GM23338 (cell line): ENCODE data around the gene MED17. TPM values are rescaled to one million over a fixed set of nuclear protein-coding genes. Genes with fewer than 3 reads are reported as not detected.

Source experiments
- ATAC-seq: fragments of 200-7000 bp; cut with Tn5 transposase; 3 replicates; pipeline ENCODE4 v1.9.1; 2020
- DNase-seq: peaks from one replicate; pipeline ENCODE4 v3.0.0-alpha.2; 2015; ENCODE audit warnings: low spot score
- H2AFZ ChIP-seq: fragments of 200-600 bp; sonication (generic); 2 replicates; pipeline ENCODE4 v1.8.0; 2016; ENCODE audit warnings: antibody characterized with exemption, mild to moderate bottlenecking, moderate library complexity
- H3F3A ChIP-seq: fragments of 200-600 bp; sonication (generic); replicated peaks from 2 replicates; pipeline ENCODE4 v1.8.0; 2017; ENCODE audit warnings: antibody characterized with exemption, mixed run types, low read depth
- H3K27ac ChIP-seq: fragments of 200-600 bp; sonication (generic); 2 replicates; pipeline ENCODE4 v1.6.1; 2016; ENCODE audit warnings: low read depth
- H3K27me3 ChIP-seq: fragments of 200-600 bp; sonication (generic); 2 replicates; pipeline ENCODE4 v1.8.0; 2016; ENCODE audit warnings: mild to moderate bottlenecking, mixed run types, moderate library complexity; ENCODE audit not compliant: insufficient read depth
- H3K36me3 ChIP-seq: fragments of 200-600 bp; sonication (generic); 2 replicates; pipeline ENCODE4 v1.8.0; 2016; ENCODE audit warnings: mild to moderate bottlenecking; ENCODE audit not compliant: insufficient read depth
- H3K4me1 ChIP-seq: fragments of 200-600 bp; sonication (generic); 2 replicates; pipeline ENCODE4 v1.8.0; 2016; ENCODE audit warnings: mild to moderate bottlenecking, moderate library complexity; ENCODE audit not compliant: insufficient read depth
- H3K4me2 ChIP-seq: fragments of 200-600 bp; sonication (generic); 2 replicates; pipeline ENCODE4 v1.7.1; 2017; ENCODE audit warnings: mixed run types
- H3K4me3 ChIP-seq: fragments of 200-600 bp; sonication (generic); 2 replicates; pipeline ENCODE4 v1.6.1; 2016; ENCODE audit warnings: mixed run types
- H3K79me2 ChIP-seq: fragments of 200-600 bp; sonication (generic); replicated peaks from 2 replicates; pipeline ENCODE4 v1.8.0; 2017; ENCODE audit warnings: mild to moderate bottlenecking; ENCODE audit not compliant: insufficient read depth
- H3K9me2 ChIP-seq: fragments of 200-600 bp; sonication (generic); 2 replicates; pipeline ENCODE4 v1.8.0; 2017; ENCODE audit not compliant: insufficient read depth
- H4K20me1 ChIP-seq: fragments of 200-600 bp; sonication (generic); replicated peaks from 2 replicates; pipeline ENCODE4 v1.8.0; 2017; ENCODE audit warnings: mild to moderate bottlenecking; ENCODE audit not compliant: insufficient read depth
- H3K27ac Mint-ChIP-seq: 2 replicates; pipeline ENCODE4 v1.8.0; 2020; ENCODE audit warnings: inconsistent platforms, mild to moderate bottlenecking, moderate library complexity, mixed read lengths
- H3K27me3 Mint-ChIP-seq: 3 replicates; pipeline ENCODE4 v1.8.0; 2022; ENCODE audit warnings: low read depth, mild to moderate bottlenecking, moderate library complexity, mixed read lengths, inconsistent platforms; ENCODE audit not compliant: insufficient read depth, poor library complexity
- H3K36me3 Mint-ChIP-seq: 3 replicates; pipeline ENCODE4 v1.8.0; 2021; ENCODE audit warnings: low read depth, mild to moderate bottlenecking, inconsistent platforms, moderate library complexity, mixed read lengths
- H3K4me1 Mint-ChIP-seq: 3 replicates; pipeline ENCODE4 v1.8.0; 2020; ENCODE audit warnings: mild to moderate bottlenecking, inconsistent platforms, mixed read lengths
- H3K4me3 Mint-ChIP-seq: 3 replicates; pipeline ENCODE4 v1.8.0; 2021; ENCODE audit warnings: moderate library complexity, mild to moderate bottlenecking, inconsistent platforms, mixed read lengths
- H3K9me3 Mint-ChIP-seq: 3 replicates; pipeline ENCODE4 v1.8.0; 2020; ENCODE audit warnings: moderate library complexity, mild to moderate bottlenecking, inconsistent platforms, mixed read lengths
- CTCF ChIP-seq, 2 experiments: fragments of 200-600 bp in 1 of 2; sonication (generic) in 1 of 2; conservative IDR thresholded peaks; 2 replicates each; pipeline versions ENCODE4 v1.5.1 to v1.6.1; 2016 to 2017; ENCODE audit warnings: antibody characterized with exemption in 2 of 2, low read depth in 2 of 2, mild to moderate bottlenecking in 2 of 2, moderate library complexity in 1 of 2
- EZH2phosphoT487 ChIP-seq: fragments of 200-600 bp; sonication (generic); IDR thresholded peaks from one replicate; pipeline ENCODE4 v1.8.1; 2018; ENCODE audit warnings: antibody characterized with exemption; ENCODE audit not compliant: unreplicated experiment
- POLR2AphosphoS5 ChIP-seq: IDR thresholded peaks from 2 replicates; pipeline ENCODE4 v1.6.1; 2016; ENCODE audit warnings: antibody characterized with exemption, low read depth
- ZNF114 ChIP-seq: fragments of 250-450 bp; sonication (Bioruptor Pico); IDR thresholded peaks from 2 replicates; pipeline ENCODE4 v1.5.0; 2020; ENCODE audit warnings: mild to moderate bottlenecking, moderate library complexity
- polyA plus RNA-seq: library from polyadenylated mRNA; unstranded; fragments of >200 nt; fragmentation: Nextera tagmentation; extraction: Ambion mirVana; gene quantifications from 2 replicates; pipeline ENCODE4 v1.2.1, GENCODE V29; 2016
- total RNA-seq: library from RNA; depleted of rRNA; stranded (reverse); fragments of >200 nt; shearing (Covaris generic); gene quantifications from 2 replicates; pipeline ENCODE4 v1.2.3, GENCODE V29; 2014
- TF ChIP-seq, protein P1 (sequence below): fragments of 250-450 bp; sonication (Bioruptor Pico); IDR thresholded peaks from 2 replicates; pipeline ENCODE4 v1.5.0; 2020; ENCODE audit warnings: mild to moderate bottlenecking, moderate library complexity
- TF ChIP-seq, protein P2 (sequence below): IDR thresholded peaks from 2 replicates; pipeline ENCODE4 v1.6.1; 2016; ENCODE audit warnings: antibody characterized with exemption

The MED17 gene
- total and polyA plus RNA-seq, 2 experiments from 2014 or later = 19.1 to 31.2 TPM

DNA sequence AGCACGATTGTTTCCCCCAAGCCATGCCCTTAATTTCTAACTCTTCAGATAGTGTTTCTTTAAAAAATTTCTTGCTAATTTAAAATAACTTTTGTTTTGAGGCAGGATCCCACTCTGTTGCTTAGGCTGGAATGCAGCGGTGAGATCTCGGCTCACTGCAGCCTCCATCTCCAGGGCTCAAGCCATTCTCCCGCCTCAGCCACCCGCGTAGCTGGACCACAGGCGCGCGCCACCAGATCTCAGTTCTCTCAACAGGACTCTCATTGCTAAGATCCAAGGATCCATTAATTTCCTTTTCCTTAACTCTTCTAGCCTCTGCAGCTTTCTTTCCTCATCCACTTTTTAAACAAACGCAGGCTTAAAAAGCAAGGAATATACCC, 327 bp upstream of the MED17 start (continued):
- TF ChIP-seq, protein P1, sequence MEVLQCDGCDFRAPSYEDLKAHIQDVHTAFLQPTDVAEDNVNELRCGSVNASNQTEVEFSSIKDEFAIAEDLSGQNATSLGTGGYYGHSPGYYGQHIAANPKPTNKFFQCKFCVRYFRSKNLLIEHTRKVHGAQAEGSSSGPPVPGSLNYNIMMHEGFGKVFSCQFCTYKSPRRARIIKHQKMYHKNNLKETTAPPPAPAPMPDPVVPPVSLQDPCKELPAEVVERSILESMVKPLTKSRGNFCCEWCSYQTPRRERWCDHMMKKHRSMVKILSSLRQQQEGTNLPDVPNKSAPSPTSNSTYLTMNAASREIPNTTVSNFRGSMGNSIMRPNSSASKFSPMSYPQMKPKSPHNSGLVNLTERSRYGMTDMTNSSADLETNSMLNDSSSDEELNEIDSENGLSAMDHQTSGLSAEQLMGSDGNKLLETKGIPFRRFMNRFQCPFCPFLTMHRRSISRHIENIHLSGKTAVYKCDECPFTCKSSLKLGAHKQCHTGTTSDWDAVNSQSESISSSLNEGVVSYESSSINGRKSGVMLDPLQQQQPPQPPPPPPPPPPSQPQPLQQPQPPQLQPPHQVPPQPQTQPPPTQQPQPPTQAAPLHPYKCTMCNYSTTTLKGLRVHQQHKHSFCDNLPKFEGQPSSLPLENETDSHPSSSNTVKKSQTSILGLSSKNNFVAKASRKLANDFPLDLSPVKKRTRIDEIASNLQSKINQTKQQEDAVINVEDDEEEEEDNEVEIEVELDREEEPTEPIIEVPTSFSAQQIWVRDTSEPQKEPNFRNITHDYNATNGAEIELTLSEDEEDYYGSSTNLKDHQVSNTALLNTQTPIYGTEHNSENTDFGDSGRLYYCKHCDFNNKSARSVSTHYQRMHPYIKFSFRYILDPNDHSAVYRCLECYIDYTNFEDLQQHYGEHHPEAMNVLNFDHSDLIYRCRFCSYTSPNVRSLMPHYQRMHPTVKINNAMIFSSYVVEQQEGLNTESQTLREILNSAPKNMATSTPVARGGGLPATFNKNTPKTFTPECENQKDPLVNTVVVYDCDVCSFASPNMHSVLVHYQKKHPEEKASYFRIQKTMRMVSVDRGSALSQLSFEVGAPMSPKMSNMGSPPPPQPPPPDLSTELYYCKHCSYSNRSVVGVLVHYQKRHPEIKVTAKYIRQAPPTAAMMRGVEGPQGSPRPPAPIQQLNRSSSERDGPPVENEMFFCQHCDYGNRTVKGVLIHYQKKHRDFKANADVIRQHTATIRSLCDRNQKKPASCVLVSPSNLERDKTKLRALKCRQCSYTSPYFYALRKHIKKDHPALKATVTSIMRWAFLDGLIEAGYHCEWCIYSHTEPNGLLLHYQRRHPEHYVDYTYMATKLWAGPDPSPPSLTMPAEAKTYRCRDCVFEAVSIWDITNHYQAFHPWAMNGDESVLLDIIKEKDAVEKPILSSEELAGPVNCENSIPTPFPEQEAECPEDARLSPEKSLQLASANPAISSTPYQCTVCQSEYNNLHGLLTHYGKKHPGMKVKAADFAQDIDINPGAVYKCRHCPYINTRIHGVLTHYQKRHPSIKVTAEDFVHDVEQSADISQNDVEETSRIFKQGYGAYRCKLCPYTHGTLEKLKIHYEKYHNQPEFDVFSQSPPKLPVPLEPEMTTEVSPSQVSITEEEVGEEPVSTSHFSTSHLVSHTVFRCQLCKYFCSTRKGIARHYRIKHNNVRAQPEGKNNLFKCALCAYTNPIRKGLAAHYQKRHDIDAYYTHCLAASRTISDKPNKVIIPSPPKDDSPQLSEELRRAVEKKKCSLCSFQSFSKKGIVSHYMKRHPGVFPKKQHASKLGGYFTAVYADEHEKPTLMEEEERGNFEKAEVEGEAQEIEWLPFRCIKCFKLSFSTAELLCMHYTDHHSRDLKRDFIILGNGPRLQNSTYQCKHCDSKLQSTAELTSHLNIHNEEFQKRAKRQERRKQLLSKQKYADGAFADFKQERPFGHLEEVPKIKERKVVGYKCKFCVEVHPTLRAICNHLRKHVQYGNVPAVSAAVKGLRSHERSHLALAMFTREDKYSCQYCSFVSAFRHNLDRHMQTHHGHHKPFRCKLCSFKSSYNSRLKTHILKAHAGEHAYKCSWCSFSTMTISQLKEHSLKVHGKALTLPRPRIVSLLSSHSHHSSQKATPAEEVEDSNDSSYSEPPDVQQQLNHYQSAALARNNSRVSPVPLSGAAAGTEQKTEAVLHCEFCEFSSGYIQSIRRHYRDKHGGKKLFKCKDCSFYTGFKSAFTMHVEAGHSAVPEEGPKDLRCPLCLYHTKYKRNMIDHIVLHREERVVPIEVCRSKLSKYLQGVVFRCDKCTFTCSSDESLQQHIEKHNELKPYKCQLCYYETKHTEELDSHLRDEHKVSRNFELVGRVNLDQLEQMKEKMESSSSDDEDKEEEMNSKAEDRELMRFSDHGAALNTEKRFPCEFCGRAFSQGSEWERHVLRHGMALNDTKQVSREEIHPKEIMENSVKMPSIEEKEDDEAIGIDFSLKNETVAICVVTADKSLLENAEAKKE (CRISPR knock-in tag) = no peak

DNA sequence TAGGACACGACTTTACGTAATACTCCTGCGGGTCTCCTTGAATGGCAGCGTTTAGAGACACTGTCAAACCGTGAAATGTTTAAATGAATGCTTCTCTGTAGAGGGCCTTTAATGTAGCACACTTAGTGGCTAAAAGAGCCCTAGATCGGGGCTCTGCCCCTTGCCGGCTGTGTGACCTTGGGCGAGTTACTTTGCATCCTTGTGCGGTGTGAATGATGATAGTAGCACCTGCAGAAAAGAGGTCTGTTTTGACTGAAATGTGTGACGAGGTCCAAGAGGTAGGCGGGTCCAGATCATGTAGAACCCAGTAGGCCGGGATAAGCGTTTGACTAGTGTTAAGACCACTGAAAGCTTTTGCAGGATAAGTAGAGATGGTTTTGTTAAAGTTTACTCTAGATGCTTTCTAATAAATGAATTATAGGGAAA, 866 bp downstream of the MED17 start:
- peaks cover 4% of the 10 kb centered on the region for H3K27me3 Mint-ChIP-seq
- H2AFZ ChIP-seq = peak overlapping the region; percentile 35; the same call in 1 of the 2 replicates
- H3F3A ChIP-seq = no peaks in the 10 kb centered on the region
- no peaks in the 10 kb centered on the region for H3K27me3 ChIP-seq
- peak overlapping the region; percentile 93 for H3K27ac Mint-ChIP-seq
- H3K4me1 ChIP-seq = peaks cover 16% of the 10 kb centered on the region
- H3K4me1 Mint-ChIP-seq = peaks cover 20% of the 10 kb centered on the region
- peak overlapping the region; percentile 96 for H3K27ac ChIP-seq
- H4K20me1 ChIP-seq = peaks cover 45% of the 10 kb centered on the region
- peak overlapping the region; percentile 97 for H3K4me2 ChIP-seq
- H3K4me3 ChIP-seq = peak overlapping the region; percentile 93
- DNase-seq = peak; percentile 48
- H3K9me2 ChIP-seq = no peaks in the 10 kb centered on the region
- 0 out of 3 replicates have a peak, but pooled peaks cover 1% of the 10 kb centered on the region for H3K9me3 Mint-ChIP-seq
- H3K36me3 ChIP-seq = peaks cover 24% of the 10 kb centered on the region
- peak; percentile 20 for ATAC-seq
- H3K79me2 ChIP-seq = peaks cover 63% of the 10 kb centered on the region
- peak overlapping the region; percentile 92 for H3K4me3 Mint-ChIP-seq
- peaks cover 46% of the 10 kb centered on the region for H3K36me3 Mint-ChIP-seq
- TF ChIP-seq, protein P1 (CRISPR knock-in tag) = no peak
- TF ChIP-seq CTCF (conservative IDR thresholded peaks at IDR 0.05; ENCODE audit: low read depth in 2 of 2) = no peak; a peak in 1 of 4 replicates
- no peak for TF ChIP-seq EZH2phosphoT487
- TF ChIP-seq, protein P2, sequence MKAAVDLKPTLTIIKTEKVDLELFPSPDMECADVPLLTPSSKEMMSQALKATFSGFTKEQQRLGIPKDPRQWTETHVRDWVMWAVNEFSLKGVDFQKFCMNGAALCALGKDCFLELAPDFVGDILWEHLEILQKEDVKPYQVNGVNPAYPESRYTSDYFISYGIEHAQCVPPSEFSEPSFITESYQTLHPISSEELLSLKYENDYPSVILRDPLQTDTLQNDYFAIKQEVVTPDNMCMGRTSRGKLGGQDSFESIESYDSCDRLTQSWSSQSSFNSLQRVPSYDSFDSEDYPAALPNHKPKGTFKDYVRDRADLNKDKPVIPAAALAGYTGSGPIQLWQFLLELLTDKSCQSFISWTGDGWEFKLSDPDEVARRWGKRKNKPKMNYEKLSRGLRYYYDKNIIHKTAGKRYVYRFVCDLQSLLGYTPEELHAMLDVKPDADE = no peak
- TF ChIP-seq ZNF114 (CRISPR knock-in tag) = no peak
- no peak for TF ChIP-seq POLR2AphosphoS5
